ENCODE data around the gene CASTOR1. TPM values are rescaled to one million over a fixed set of nuclear protein-coding genes. Genes with fewer than 3 reads are reported as not detected.

The CASTOR1 gene
- polyA plus RNA-seq, 1 donor: 8.3 TPM

DNA sequence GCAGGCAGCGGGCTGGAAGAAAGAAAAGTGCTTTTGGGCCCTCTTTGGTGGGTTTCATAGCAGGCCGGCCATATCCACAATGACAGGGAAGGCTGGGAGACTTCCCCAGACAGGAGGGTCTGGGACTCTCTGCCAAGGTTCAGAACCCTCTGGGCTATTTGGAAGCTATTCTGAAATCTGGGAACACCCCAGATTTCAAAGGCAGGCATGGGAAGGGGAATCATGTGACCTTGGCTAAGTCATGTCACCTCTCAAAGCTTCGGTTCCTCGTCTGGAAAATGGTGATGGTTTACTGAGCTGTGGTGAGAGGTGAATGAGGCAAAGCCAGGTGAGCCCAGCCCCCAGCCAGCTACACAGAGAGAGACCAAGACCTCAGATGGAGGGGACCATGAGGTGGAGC lies 4.6 kb downstream of the CASTOR1 start:
- no peak for DNase-seq

GRCh38 chr22:30284172-30284571 lies 5.1 kb downstream of the CASTOR1 start:
- DNase-seq: no peak

DNA sequence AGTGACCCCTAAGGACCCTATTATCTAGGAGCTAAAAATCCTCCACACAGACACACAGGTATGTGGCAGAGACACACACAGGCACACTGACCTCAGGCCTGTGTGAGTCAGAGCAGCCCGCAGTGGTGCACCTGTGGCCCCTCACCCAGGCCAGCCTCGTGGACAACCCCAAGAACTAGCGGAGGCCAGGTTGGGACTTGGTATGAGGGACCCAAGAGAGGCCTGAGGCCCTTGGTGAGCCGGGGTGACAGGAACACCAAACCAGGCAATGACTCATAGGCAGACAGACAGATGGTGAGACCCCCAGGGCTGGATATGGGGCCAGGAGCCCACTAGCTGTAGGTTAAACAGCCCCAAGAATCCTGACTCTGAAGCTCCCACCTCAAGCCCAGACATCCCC lies 6.0 kb downstream of the CASTOR1 start:
- DNase-seq: no peak

GRCh38 chr22:30282616-30283046 lies 6.7 kb downstream of the CASTOR1 start:
- no peak for DNase-seq

- DNase-seq: no peak
Observed at GRCh38 chr22:30280505-30280904, 8.8 kb downstream of the CASTOR1 start.

GRCh38 chr22:30279932-30280331 lies 9.4 kb downstream of the CASTOR1 start:
- DNase-seq: no peak

GRCh38 chr22:30279046-30279788 lies 10.1 kb downstream of the CASTOR1 start:
- DNase-seq: no peak

- no peak for DNase-seq
Observed at GRCh38 chr22:30277547-30278344, 11.6 kb downstream of the CASTOR1 start.

GRCh38 chr22:30276039-30276438 lies 13.3 kb downstream of the CASTOR1 start:
- DNase-seq: no peak

DNA sequence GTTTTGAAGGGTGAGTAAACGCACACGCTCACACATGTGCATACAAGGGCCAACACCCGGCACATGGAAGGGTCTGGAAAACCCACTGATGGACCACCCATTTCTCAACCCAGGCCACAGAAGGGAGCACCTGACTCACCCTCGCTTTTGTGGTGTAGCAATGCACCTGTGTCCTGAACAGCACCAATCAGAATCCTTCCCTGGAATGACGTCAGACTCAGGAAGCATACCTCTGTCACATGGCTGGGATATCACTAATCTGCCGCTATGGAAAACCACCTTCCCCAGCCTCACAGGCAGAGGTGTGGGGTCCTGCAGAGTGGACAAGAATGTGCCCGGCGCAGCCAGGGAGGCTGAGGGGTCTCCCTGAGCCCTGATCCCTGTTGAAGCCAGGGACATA lies 13.7 kb downstream of the CASTOR1 start:
- no peak for DNase-seq

DNA sequence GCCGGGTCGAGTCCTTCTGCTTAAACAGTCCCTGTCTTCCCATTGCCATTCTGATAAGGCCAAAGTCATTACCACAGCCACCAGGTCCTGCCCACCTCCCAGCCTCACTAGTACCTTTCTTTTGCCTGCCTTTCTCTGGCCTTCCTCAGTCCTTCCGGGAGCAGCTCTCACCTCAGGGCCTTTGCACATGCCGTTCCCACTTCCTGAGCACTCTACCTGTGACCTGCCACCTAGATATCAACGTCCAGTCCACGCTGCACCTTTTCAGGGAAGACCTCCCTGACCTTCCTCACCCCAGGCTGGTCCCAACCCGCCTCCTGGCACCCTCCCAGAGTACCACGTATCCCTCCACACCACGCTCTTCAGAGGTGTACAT lies 14.9 kb downstream of the CASTOR1 start:
- no peak for DNase-seq

DNA sequence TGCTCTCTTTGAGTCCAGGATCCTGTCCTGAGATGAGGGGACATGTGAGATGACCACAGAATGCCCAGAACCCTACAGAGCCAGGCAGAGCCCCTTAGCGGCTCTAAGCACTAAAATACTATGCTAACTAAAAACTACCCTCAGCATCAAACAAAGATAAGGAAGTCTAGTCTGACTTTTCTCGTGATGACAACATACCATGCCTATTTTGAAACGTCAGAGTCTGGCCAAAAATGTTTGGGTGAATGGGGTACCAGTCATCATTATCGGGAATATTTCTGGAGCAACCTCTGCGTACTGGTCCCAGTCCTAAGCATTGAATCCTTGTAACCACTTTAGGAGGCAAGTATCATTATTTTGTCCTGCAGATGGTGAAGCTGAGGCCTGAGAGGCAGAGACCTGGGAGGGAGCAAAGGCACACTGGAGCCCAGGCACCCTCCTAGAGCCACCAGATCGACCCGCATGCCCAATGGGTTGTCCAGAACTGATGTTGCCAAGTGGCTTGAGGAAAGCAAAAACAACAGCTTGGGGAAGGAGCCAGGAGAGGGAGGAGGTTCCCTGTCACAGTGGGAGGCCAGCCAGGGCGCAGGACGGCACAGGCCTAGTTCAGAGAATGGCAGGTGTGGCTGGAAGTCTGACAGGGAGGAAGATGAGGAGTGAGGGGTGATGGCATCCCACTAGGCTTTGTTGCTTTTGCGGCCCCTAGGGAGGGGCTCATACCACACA lies 15.4 kb downstream of the CASTOR1 start:
- no peak for DNase-seq

- DNase-seq: no peak
Observed at GRCh38 chr22:30272781-30273601, 16.3 kb downstream of the CASTOR1 start.

GRCh38 chr22:30270832-30271231 lies 18.5 kb downstream of the CASTOR1 start:
- DNase-seq: no peak

DNA sequence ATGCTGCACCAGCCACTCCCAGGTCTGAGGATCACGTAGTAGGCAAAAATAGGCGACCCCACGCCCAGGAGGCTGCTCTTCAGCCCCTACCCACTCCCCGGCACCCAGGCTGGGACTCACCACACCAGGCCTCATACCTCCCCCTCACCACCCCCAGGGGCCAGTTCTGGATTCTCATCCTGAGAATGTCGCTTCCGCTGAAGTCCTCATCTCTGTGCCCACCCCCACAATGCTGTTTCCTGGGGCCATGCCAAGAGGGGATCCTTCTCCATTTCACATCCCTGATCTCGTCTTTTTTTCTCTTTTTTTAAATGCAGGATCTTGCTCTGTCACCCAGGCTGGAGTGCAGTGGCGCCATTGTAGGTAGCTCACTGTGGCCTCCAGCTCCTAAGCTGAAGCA lies 21.0 kb downstream of the CASTOR1 start:
- no peak for DNase-seq

- DNase-seq: no peak
Observed at GRCh38 chr22:30267382-30268302, 21.7 kb downstream of the CASTOR1 start.

DNA sequence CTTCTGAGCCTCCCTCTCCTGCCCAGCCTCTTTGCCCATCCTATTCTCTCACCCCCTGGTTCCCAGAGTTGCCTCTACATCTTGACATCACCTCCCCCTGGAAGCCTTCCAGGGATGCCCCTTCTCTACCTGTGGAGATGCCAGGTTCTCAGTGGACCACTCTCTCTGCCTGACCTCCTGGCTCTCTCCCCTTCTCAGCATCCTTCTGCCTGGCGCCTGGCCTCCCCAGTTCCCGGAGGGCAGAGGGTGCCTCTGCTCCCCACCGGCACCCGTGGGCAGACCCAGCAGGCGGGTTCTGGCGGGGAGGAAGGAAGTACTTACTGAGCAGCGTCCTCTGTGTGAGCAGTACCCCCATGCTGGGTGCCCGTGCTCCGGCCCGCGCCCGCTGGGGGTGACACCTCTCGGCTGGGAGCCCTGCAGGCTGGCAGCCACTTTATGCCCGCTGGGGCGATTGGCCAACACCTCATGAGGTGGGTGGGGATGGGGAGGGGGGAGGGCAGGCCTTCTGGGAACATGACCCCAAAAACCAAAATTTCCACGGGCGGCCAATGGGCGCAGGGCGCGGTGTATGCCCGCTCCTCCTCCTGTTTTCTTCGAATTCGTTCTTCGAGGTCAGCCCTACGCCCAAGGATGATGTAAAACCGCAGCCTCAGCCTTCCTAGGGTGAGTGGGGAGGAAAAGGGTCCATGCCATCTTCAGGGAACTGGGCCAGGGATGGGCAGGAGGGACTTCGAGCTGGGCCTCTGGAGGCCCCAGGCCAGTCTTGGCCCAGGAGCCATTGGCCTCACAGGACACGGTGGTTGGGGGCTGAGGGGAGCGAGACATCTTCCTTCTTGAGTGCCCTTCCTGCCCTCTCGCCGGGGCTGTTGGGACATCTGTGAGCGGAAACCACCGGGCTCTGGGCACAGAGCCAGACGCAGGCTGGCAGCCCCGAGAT lies 22.6 kb downstream of the CASTOR1 start, which contains the start of gene OSM:
TSS of gene OSM (minus strand) at position 407 of the 937 bp plus-strand sequence. CDS start at position 355, 52 bp downstream.
- no peak for DNase-seq

DNA sequence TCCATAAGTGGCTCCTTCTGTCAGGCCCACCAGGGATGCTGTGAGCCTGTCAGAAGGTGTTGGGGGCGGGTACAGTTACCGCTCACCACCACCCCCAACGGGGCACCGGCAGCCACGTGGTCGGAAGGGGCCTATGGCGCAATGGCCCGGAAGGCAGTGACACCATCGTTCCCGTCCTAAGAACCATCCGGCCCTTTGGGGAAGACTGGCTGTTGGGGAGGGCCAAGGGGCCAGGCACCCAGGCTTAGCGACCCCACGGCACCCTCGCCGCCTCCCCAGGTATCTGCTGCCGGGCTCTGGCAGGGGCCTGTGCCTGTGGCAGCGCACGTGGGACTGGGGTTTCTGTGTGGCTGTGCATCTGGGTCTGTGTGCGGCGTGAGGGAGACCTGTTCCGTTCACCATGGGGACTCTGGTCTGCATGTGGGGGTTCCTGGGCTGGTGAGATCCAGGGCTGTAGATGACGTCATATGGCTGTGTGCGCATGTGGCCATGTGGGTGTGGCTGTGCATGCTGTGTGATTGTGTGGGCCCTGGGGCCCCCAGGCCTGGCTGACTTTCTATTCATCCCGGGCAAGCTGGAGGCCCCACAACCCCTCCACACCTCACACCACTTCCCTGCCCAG lies 23.4 kb downstream of the CASTOR1 start:
- DNase-seq: no peak

GRCh38 chr22:30265131-30265720 lies 24.1 kb downstream of the CASTOR1 start:
- DNase-seq: no peak

Data from left kidney (tissue), 2 donors.